ENCODE results near the gene HHATL.

Gene HHATL

DNA sequence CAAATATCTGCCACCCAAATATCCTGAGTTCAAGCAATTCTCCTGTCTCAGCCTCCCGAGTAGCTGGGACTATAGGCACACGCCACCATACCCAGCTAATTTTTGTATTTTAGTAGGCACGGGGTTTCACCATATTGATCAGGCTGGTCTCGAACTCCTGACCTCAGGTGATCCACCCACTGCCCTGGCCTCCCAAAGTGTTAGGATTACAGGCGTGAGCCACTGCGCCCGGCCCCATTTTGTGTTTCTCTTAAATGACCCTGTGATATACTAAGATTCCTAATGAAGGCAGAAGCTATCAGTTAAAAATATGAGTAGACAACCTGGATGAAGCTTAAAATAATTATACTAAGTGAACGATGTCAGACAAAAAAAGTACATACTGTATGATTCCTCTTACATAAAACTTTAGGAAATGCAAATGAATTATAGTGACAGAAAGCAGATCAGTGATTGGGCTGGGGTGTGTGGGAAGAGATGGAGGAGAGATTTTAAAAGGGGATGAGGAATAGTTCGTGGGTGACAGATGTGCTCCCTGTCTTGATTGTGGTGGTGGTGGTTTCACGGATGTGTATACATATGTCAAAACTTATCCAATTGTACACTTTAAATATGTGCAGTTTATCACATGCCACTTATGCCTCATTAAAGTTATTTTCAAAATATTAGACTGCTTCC, 21.1 kb downstream of the HHATL start:
- DNase-seq: no peak

DNA sequence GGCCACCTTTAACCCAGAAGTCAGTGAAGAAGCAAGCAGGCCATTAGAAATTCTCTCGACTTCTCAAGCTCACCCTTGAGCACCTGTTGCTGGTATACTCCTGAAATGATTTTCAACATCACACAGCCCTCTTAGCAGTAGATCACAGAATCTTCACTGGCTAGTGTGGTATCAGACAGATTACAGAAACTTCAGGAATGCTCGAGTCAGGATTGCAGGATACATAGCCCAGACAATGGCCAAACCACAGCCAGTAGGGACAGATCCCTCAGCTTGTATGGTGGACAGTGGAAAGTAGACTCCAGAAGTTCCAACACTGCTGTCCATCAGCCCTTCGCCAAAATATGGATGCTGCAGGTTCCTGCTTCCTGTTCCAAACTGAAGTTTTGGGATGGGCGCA, 21.8 kb downstream of the HHATL start:
- no peak for DNase-seq

- DNase-seq: no peak
Measured at GRCh38 chr3:42680271-42680670, 22.3 kb downstream of the HHATL start.

GRCh38 chr3:42678447-42678846, 24.2 kb downstream of the HHATL start:
- no peak for DNase-seq

DNA sequence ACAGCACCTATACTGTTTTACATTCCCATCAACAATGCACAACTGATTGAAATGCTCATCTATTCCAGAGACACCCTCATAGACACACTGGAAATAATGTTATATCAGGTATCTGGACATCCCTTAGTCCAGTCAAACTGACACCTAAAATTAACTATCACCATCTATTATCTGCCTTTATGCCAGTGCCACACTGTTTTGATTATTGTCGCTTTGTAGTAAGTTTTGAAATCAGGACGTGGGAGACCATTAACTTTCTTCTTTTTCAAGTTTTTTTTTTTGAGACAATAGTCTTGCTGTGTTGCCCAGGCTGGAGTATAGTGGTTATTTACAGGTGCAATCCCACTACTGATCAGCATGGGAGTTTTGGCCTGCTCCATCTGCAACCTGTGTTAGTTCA, 26.7 kb downstream of the HHATL start:
- DNase-seq: no peak

DNA sequence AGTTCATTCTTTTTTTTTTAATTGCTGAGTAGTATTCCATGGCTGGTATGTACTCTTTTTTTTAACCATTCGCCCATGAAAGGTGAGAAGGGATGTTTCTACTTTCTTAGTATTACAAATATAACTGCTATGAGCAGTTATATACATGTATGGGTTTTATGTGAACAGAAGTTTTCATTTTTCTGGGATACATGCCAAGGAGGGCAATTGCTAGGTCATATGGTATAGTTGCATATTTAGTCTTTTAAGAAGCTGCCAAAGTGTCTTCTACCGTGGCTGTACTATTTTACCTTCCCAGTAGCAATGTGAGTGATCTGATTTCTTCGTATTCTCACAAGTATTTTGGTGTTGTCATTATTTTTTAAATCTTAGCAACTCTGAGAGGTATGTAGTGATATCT, 28.5 kb downstream of the HHATL start:
- peak; percentile 33 to 65 for DNase-seq

DNA sequence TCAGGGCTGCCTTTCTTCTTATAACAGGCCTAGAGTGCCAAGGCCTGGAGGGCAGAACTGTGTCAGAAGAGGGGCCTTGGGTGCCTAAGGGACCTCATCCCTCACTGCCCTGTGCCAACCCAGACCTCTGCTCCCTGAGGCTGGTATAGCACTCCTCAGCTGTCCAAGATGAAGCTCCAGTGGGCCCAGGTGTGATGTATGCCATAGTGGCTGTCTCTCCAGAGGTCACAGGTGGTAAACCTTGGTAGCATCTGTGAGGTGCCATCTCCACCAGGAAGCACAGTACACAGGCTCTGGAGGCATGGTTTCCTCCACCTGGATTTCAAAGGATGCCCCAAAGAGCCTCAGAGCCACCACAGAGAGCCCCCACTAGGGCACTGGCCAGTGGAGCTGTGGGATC, 29.5 kb downstream of the HHATL start:
- no peak for DNase-seq

DNA sequence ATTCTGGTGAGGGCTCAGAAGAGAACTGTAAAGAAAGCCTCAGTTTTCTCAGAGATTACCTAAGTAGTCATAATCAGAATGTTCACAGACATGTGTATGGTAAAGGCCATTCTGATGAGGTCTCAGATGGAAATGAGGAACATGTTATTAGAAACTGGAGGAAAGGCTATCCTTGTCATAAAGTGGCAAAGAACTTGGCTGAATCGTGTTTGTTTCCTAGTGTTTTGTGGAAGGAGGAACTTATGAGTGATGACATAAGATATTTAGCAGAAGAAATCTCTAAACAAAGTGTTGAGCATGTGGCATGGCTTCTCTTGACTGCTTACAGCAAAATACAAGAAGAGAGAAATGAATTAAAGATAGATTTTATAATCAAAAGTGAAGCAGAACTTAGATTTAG, 30.1 kb downstream of the HHATL start:
- DNase-seq: no peak

- no peak for DNase-seq
Measured at GRCh38 chr3:42670670-42671069, 31.9 kb downstream of the HHATL start.

GRCh38 chr3:42670051-42670576, 32.5 kb downstream of the HHATL start:
- no peak for DNase-seq

GRCh38 chr3:42668793-42669217, 33.8 kb downstream of the HHATL start:
- no peak for DNase-seq

GRCh38 chr3:42668413-42668760, 34.2 kb downstream of the HHATL start:
- DNase-seq: no peak

- peak; percentile 36 to 86 for DNase-seq
Measured at GRCh38 chr3:42667523-42668412, 34.8 kb downstream of the HHATL start.

DNA sequence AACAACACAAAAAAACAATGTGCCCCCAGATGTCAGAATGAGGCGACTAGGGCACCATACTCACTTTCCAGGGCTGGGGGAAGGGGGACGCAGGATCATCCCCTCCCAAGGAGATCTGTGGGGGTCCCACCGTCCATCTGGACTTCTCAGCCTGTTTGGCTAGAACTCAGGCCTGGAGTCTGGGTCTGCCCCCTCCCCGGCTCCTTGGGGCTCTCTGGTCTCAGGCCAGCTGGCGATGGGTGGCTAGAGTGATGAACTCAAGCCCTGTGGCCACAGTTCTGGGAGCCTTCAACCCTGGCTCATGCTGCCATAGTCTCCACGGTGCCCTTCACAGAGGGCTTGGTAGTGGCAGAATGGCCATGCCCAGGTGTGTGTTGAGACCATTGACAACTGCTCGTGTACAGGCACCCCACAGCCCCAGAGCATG, 35.5 kb downstream of the HHATL start:
- peak in 1 of 2 experiments; percentile 37 for DNase-seq

DNA sequence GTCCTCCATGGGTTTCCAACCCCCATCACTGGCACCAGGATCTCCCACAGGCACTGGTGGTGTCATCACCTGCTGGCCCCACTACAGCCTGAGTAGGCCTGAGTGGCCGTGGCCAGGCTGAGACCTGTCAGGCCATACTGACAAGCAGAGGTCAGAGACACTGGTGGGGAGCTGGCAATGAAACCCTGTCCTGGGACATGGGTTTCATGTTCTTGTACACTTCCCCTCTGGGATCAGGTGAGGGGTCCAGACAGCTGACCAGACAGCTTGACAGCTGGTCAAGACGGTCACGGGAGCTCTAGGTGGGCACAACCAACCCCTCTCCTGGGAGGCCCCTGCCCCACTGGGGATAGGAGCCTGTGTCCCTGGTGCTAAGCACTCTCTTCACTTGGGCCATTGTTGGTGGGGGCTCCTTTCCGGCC, 36.0 kb downstream of the HHATL start:
- no peak for DNase-seq

GRCh38 chr3:42666022-42666421, 36.6 kb downstream of the HHATL start:
- DNase-seq: no peak

- DNase-seq: no peak
Measured at GRCh38 chr3:42665050-42665878, 37.3 kb downstream of the HHATL start.

- DNase-seq: no peak
Measured at GRCh38 chr3:42664438-42664803, 38.2 kb downstream of the HHATL start.

GRCh38 chr3:42663581-42664437, 38.8 kb downstream of the HHATL start:
- DNase-seq: no peak

DNA sequence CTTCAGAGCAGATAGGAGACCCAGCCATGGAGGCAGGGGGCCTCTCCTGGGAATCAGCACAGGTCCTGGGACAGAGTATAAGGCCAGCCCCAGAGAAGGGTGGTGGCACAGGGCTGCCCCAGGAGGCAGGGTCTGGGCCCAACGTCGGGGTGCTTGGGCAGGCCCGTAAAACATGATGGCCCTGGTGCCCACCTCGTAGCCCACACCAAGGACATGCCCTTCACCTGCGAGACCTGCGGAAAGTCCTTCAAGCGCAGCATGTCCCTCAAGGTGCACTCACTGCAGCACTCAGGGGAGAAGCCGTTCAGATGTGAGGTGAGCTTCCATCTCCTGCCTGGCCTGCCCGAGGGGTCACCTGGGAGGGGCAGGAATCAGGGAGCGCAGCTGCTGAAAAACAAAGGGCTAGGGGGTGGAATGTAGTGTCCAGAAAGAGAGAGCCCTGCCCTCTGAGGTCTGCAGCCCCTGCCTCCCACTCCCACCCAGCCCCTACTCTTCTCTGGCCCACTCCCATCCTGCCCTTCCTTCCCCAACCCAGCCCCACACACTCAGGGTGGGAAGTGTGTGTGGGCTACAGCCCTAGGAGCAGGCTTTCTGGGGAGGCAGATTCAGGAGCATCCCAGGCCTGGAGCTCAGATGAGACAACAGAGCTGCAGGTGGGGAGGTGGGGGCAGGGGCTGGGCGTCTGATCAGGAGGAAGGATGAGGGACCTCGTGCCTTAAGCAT, 39.6 kb downstream of the HHATL start:
- DNase-seq: no peak

- DNase-seq: no peak
Measured at GRCh38 chr3:42662037-42662812, 40.4 kb downstream of the HHATL start.

All from NCI-H446 (cell line).